Mesothelial cell of epicardium (in vitro differentiated cells): ENCODE measurements around the gene EPC2. TPM values are rescaled to one million over a fixed set of nuclear protein-coding genes. Genes with fewer than 3 reads are reported as not detected.
A peak's percentile ranks its signal among the peaks of the same experiment; 100 is the strongest.
"Not testable (repeated sequence)": the region's sequence is repeated elsewhere in the genome, so short reads cannot be mapped to it uniquely, and the experiment has no call there.

Experiments
- DNase-seq, 2 experiments: peaks; one replicate each; pipeline ENCODE4 v3.0.0; 2021; ENCODE audit warnings: low spot score in 2 of 2; ENCODE audit not compliant: unreplicated experiment in 2 of 2
- H3K27ac Mint-ChIP-seq: 2 replicates; pipeline ENCODE4 v1.8.0; 2021; ENCODE audit warnings: mixed read lengths
- H3K27me3 Mint-ChIP-seq: 2 replicates; pipeline ENCODE4 v1.8.0; 2021; ENCODE audit warnings: low read depth, mixed read lengths
- H3K36me3 Mint-ChIP-seq: 2 replicates; pipeline ENCODE4 v1.8.0; 2021; ENCODE audit warnings: mixed read lengths
- H3K4me1 Mint-ChIP-seq: 2 replicates; pipeline ENCODE4 v1.8.0; 2021; ENCODE audit warnings: mixed read lengths
- H3K4me3 Mint-ChIP-seq: 2 replicates; pipeline ENCODE4 v1.8.0; 2021; ENCODE audit warnings: mild to moderate bottlenecking, moderate library complexity, mixed read lengths
- H3K9me3 Mint-ChIP-seq: 2 replicates; pipeline ENCODE4 v1.8.0; 2021; ENCODE audit warnings: mixed read lengths
- total RNA-seq: library from RNA; stranded (reverse); gene quantifications from 3 replicates; pipeline ENCODE4 v1.2.1, GENCODE V29; 2021
- TF ChIP-seq, protein P1 (sequence below): fragments of 200-600 bp; sonication (generic); IDR thresholded peaks from one replicate; pipeline ENCODE4 v1.5.0; 2021; ENCODE audit warnings: antibody characterized with exemption; ENCODE audit not compliant: unreplicated experiment

Gene EPC2
- total RNA-seq, 1 donor from 2014 or later: 43.8 TPM

DNA sequence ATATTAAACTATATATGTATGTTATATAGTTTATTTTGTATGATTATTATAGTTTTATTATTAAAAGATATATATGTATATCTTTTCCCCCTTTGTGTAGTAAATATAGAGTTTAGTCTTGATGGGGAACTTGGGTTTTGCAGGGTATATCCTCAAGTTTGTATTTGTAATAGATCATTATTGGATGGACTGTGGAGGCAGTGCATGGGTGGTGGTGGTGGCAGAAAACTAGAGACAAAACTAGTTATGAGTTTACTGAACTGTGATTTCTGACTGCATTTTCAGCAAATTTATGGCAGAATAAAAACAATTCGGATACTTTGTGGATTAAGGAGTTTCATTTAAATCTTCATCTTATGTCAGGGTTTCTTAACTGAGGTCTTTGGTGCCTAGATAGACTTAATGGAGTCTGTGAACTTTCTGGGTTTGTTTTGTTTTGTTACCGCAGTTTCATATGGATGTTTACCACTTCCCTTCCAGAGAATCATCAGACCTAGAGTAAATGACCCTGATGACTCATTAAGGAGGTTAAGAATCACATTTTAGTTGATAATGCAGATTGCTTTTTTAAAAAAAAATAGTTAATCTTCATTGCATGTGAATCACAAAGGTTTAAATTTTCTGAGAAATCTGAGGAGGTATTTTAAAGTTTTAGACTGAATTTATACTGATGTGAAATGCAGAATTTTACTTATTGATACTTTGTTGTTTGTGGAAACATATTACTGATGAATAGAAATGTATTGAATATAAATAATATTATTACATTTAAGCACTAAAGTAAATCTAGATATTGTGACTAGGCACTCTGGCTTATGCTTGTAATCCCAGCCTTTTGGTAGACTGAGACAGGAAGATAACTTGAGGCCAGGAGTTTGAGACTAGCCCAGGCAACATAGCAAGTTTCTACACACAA lies 14.5 kb downstream of the EPC2 start:
- H3K4me1 Mint-ChIP-seq: peaks cover 33% of the 10 kb centered on the region
- TF ChIP-seq, protein P1, sequence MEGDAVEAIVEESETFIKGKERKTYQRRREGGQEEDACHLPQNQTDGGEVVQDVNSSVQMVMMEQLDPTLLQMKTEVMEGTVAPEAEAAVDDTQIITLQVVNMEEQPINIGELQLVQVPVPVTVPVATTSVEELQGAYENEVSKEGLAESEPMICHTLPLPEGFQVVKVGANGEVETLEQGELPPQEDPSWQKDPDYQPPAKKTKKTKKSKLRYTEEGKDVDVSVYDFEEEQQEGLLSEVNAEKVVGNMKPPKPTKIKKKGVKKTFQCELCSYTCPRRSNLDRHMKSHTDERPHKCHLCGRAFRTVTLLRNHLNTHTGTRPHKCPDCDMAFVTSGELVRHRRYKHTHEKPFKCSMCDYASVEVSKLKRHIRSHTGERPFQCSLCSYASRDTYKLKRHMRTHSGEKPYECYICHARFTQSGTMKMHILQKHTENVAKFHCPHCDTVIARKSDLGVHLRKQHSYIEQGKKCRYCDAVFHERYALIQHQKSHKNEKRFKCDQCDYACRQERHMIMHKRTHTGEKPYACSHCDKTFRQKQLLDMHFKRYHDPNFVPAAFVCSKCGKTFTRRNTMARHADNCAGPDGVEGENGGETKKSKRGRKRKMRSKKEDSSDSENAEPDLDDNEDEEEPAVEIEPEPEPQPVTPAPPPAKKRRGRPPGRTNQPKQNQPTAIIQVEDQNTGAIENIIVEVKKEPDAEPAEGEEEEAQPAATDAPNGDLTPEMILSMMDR: no peak
- DNase-seq: no peak
- no peaks in the 10 kb centered on the region for H3K27me3 Mint-ChIP-seq
- no peaks in the 10 kb centered on the region for H3K9me3 Mint-ChIP-seq
- peaks cover 7% of the 10 kb centered on the region for H3K36me3 Mint-ChIP-seq
- H3K27ac Mint-ChIP-seq: peak overlapping the region; percentile 37
- H3K4me3 Mint-ChIP-seq: no peak overlapping the region

DNA sequence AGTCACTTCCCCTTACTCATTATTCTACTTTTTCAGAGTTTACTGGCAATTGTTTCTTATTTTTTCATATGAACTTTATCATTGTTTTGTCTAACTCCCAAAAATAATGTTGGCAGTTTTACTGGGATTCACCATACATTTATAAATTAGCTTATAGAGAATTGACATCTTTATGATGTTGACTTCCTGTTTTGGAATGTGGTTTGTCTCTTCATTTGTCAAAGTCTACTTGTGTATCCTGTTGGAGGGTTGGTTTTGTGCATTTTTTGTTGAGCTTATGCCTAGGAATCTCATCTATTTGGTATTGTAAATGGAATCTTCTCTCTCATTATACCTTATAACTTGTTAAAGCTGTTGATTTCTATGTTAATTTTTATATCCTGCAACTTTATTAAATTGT lies 16.4 kb downstream of the EPC2 start:
- TF ChIP-seq, protein P1: no peak
- DNase-seq: no peak
- Mint-ChIP-seq H3K36me3 (peaks cover 7% of the 10 kb centered on the region), H3K27ac (peak overlapping the region; percentile 43), H3K4me1 (peaks cover 23% of the 10 kb centered on the region), H3K9me3 (peaks cover 6% of the 10 kb centered on the region), H3K4me3 (no peak overlapping the region), H3K27me3 (no peaks in the 10 kb centered on the region)

DNA sequence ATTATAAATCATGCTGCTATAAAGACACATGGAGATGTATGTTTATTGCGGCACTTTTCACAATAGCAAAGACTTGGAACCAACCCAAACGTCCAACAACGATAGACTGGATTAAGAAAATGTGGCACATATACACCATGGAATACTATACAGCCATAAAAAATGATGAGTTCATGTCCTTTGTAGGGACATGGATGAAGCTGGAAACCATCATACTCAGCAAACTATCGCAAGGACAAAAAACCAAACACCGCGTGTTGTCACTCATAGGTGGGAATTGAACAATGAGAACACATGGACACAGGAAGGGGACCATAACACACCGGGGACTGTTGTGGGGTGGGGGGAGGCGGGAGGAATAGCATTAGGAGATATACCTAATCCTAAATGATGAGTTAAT lies 17.8 kb downstream of the EPC2 start:
- not testable (repeated sequence) for H3K27me3 Mint-ChIP-seq, H3K4me3 Mint-ChIP-seq, DNase-seq, H3K27ac Mint-ChIP-seq, H3K9me3 Mint-ChIP-seq, H3K36me3 Mint-ChIP-seq
- peaks cover 23% of the 10 kb centered on the region for H3K4me1 Mint-ChIP-seq

DNA sequence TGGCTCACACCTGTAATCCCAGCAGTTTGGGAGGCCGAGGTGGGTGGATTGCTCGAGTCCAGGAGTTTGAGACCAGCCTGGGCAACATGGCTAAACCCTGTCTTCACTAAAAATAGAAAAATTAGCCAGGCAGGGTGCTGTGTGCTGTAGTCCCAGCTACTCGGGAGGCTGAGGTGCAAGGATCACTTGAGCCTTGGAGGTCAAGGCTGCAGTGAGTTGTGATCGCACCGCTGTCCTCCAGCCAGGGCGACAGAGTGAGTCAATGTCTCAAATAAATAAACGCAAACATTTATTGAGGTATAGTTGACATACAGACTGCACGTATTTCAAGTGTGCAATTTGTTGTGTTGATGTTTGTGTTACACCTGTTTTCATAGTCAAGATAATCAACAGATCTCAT lies 19.7 kb downstream of the EPC2 start:
- Mint-ChIP-seq H3K4me3 (no peak overlapping the region), H3K27ac (no peak overlapping the region), H3K36me3 (peaks cover 7% of the 10 kb centered on the region), H3K9me3 (peaks cover 6% of the 10 kb centered on the region), H3K4me1 (peaks cover 22% of the 10 kb centered on the region), H3K27me3 (no peaks in the 10 kb centered on the region)
- TF ChIP-seq, protein P1: no peak
- DNase-seq: no peak

DNA sequence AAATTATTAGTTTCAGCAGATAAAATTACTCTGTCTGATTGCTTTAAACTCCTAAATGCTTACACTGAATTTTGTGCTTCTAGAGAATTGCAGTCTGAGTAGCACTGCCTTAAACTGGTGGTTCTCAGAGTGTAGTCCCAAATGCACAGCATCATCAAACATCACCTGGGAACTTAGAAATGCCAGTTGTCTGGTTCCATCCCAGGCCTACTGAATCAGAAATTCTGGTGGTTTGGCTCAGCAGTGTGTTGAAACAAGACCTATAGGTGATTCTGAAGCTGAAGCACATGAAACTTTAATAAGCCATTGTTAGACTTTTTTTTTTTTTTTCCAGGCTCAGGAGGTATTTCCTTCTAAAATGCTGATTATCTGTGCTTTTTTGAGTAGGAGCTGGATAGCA lies 22.0 kb downstream of the EPC2 start:
- Mint-ChIP-seq H3K9me3 (peaks cover 6% of the 10 kb centered on the region), H3K27ac (no peak overlapping the region), H3K27me3 (no peaks in the 10 kb centered on the region), H3K4me3 (no peak overlapping the region), H3K4me1 (peaks cover 4% of the 10 kb centered on the region), H3K36me3 (peaks cover 7% of the 10 kb centered on the region)
- TF ChIP-seq, protein P1: no peak
- no peak for DNase-seq

DNA sequence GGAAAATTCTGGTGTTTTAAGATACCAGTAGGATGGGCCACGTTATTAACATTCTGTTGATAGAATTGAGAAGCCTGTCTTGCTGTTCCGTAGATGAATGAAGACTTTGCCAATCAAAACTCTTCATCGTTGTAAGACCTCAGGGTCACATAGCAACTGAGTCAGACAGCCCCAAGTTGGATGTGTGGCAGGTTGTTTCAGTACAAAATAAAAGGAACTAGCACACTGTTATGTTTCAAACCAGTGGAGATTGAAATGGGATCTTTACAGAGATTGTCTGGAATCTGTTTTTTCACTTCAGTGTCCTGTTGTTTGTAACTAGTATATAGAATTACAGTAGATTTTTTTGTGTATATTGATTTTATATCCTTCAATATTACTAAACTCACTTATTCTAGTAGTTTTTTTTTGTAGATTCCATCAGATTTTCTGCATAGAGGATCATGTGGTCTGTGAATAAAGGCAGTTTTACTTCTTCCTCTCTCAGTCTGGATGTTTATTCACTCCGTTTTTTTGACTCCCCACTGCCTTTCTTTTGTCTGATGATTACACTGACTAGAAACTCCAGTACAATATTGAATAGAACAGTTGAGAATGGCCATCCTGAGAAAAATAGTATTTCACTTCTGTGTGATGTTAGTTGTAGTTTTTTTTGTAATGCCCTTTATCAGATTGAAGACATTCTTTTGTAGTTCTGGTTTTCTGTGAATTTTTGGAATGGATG lies 22.7 kb downstream of the EPC2 start:
- H3K4me1 Mint-ChIP-seq: peaks cover 4% of the 10 kb centered on the region
- H3K4me3 Mint-ChIP-seq: no peak overlapping the region
- TF ChIP-seq, protein P1: no peak
- peaks cover 6% of the 10 kb centered on the region for H3K36me3 Mint-ChIP-seq
- H3K27ac Mint-ChIP-seq: peak overlapping the region; percentile 63
- H3K9me3 Mint-ChIP-seq: peaks cover 8% of the 10 kb centered on the region
- DNase-seq: no peak
- no peaks in the 10 kb centered on the region for H3K27me3 Mint-ChIP-seq
